GM12878 (cell line): ENCODE data around the gene QPRT. TPM values are rescaled to one million over a fixed set of nuclear protein-coding genes. Genes with fewer than 3 reads are reported as not detected.

Source experiments
- TAF1 ChIP-seq: IDR thresholded peaks from 2 replicates; pipeline ENCODE4 v1.6.1; 2011; ENCODE audit warnings: mild to moderate bottlenecking, low read depth, low read length, borderline replicate concordance
- ZNF217 ChIP-seq: fragments of 450-650 bp; IDR thresholded peaks from 2 replicates; pipeline ENCODE4 v1.6.1; 2017; ENCODE audit warnings: antibody characterized with exemption, mild to moderate bottlenecking
- polyA plus RNA-seq, 11 experiments: library from polyadenylated mRNA; depleted of rRNA in 4 of 11; unstranded in 6 of 11; stranded (reverse) in 5 of 11; fragments of >200 nt; fragmentation: Nextera tagmentation in 4 of 11; fragmentation: Illumina TruSeq in 1 of 11; extraction: Ambion mirVana in 4 of 11; extraction: Trizol in 1 of 11; gene quantifications; 1 replicate in 1 of 11; 2 replicates in 10 of 11; pipeline versions ENCODE4 v1.2.1 to v1.2.3, GENCODE V29; 2011 to 2016; ENCODE audit warnings: inconsistent platforms in 2 of 11, missing spikeins in 2 of 11, low read depth in 1 of 11
- total RNA-seq, 4 experiments: library from RNA; depleted of rRNA in 3 of 4; stranded (reverse); fragments of >200 nt in 3 of 4; fragmentation: Illumina TruSeq in 1 of 4; extraction: Trizol in 1 of 4; gene quantifications; 2 replicates each; pipeline versions ENCODE4 v1.2.1 to v1.2.3, GENCODE V29; 2013 to 2021
- TF ChIP-seq, protein P1 (sequence below): fragments of 450-650 bp; IDR thresholded peaks from 2 replicates; pipeline ENCODE4 v1.6.1; 2016; ENCODE audit warnings: mild to moderate bottlenecking, moderate library complexity, borderline replicate concordance
- TF ChIP-seq, protein P2 (sequence below): fragments of 450-650 bp; IDR thresholded peaks from 2 replicates; pipeline ENCODE4 v1.6.1; 2018; ENCODE audit warnings: mild to moderate bottlenecking, low read depth, moderate library complexity; ENCODE audit not compliant: partially characterized antibody

QPRT gene
- total and polyA plus RNA-seq, 10 of the 15 experiments (the other 5 are each of a cell fraction or from before 2014, with no cell fraction given), result 2.7 to 43.0 (median 31.3) TPM

DNA sequence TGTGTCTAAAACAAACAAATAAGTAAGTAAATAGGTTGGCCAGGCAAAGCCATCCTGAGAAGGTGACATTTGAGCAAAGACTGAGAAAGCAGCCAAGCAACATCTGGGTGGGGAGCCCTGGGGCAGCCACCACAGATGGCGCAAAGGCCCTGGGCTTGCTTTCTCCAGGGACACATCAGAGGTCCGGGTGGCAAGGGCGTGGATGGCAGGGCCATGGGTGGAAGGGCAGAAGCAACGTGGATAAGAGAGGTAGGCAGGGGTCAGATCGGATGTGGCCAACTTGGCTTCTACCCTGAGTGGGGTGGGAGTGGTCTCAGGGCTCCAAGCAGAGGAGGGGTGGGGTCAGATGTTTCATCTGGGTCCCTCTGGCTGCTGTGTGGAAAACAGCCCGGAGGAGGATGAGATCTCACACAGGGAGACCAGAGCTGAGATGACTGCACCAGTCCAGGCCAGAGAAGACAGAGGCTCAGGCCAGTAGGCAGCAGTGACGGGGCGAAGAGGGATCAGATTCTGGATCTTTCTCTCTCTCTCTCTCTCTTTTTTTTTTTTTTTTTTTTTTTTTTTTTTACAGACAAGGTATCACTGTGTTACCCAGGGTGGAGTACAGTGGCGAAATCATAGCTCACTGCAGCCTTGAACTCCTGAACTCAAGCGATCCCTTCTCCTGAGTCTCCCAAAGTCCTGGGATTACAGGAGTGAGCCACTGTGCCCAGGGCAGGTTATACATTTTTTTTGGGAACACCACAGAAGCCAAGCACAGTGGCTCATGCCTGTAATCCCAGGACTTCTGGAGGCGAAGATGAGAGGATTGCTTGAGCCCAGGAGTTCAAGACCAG lies 22.1 kb upstream of the QPRT start (continued):
- TF ChIP-seq, protein P1, sequence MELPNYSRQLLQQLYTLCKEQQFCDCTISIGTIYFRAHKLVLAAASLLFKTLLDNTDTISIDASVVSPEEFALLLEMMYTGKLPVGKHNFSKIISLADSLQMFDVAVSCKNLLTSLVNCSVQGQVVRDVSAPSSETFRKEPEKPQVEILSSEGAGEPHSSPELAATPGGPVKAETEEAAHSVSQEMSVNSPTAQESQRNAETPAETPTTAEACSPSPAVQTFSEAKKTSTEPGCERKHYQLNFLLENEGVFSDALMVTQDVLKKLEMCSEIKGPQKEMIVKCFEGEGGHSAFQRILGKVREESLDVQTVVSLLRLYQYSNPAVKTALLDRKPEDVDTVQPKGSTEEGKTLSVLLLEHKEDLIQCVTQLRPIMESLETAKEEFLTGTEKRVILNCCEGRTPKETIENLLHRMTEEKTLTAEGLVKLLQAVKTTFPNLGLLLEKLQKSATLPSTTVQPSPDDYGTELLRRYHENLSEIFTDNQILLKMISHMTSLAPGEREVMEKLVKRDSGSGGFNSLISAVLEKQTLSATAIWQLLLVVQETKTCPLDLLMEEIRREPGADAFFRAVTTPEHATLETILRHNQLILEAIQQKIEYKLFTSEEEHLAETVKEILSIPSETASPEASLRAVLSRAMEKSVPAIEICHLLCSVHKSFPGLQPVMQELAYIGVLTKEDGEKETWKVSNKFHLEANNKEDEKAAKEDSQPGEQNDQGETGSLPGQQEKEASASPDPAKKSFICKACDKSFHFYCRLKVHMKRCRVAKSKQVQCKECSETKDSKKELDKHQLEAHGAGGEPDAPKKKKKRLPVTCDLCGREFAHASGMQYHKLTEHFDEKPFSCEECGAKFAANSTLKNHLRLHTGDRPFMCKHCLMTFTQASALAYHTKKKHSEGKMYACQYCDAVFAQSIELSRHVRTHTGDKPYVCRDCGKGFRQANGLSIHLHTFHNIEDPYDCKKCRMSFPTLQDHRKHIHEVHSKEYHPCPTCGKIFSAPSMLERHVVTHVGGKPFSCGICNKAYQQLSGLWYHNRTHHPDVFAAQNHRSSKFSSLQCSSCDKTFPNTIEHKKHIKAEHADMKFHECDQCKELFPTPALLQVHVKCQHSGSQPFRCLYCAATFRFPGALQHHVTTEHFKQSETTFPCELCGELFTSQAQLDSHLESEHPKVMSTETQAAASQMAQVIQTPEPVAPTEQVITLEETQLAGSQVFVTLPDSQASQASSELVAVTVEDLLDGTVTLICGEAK, result no peak
- TF ChIP-seq, protein P2, sequence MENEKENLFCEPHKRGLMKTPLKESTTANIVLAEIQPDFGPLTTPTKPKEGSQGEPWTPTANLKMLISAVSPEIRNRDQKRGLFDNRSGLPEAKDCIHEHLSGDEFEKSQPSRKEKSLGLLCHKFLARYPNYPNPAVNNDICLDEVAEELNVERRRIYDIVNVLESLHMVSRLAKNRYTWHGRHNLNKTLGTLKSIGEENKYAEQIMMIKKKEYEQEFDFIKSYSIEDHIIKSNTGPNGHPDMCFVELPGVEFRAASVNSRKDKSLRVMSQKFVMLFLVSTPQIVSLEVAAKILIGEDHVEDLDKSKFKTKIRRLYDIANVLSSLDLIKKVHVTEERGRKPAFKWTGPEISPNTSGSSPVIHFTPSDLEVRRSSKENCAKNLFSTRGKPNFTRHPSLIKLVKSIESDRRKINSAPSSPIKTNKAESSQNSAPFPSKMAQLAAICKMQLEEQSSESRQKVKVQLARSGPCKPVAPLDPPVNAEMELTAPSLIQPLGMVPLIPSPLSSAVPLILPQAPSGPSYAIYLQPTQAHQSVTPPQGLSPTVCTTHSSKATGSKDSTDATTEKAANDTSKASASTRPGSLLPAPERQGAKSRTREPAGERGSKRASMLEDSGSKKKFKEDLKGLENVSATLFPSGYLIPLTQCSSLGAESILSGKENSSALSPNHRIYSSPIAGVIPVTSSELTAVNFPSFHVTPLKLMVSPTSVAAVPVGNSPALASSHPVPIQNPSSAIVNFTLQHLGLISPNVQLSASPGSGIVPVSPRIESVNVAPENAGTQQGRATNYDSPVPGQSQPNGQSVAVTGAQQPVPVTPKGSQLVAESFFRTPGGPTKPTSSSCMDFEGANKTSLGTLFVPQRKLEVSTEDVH, result no peak
- TF ChIP-seq ZNF217 (no peak), TAF1 (no peak)
- TF ChIP-seq, all 136 proteins: peak for 0
